ENCODE results near the gene PSORS1C1.
"Not testable (repeated sequence)": the region's sequence is repeated elsewhere in the genome, so short reads cannot be mapped to it uniquely, and the experiment has no call there.

PSORS1C1 gene

GRCh38 chr6:31114541-31114878 is at the start of gene PSORS1C1:
TSS of gene PSORS1C1 (plus strand) at chr6:31114800. CDS start at chr6:31129633, 14,833 bp downstream.
- no peaks in the 10 kb centered on the region for H4K20me1 ChIP-seq (ENCODE audit: control insufficient read depth, insufficient read depth, low read depth, low read length)
- no peaks in the 10 kb centered on the region for H3K9me3 ChIP-seq (ENCODE audit: control insufficient read depth, insufficient read depth, low read length)
- H3K27ac ChIP-seq (ENCODE audit: low read depth, low read length), result no peak within 1 kb of the TSS
- no peaks in the 10 kb centered on the region for H3K36me3 ChIP-seq (ENCODE audit: control insufficient read depth, low read length)
- H3K27me3 ChIP-seq (ENCODE audit: control insufficient read depth, low read length), result peaks cover 11% of the 10 kb centered on the region; the same call in 1 of the 2 replicates
- TF ChIP-seq CTCF (IDR thresholded peaks at IDR 0.05; ENCODE audit: low read depth, low read length, poor library complexity, severe bottlenecking) (no peak), EZH2phosphoT487 (IDR thresholded peaks at IDR 0.05; ENCODE audit: borderline replicate concordance, low read length) (no peak)
- no peaks in the 10 kb centered on the region for H3F3A ChIP-seq (ENCODE audit: control insufficient read depth, insufficient read depth)
- no peaks in the 10 kb centered on the region for H3K4me1 ChIP-seq (ENCODE audit: control insufficient read depth, low read length)
- H3K4me2 ChIP-seq (ENCODE audit: low read length), result no peak within 1 kb of the TSS
- no peak within 1 kb of the TSS for H3K4me3 ChIP-seq (ENCODE audit: low read length)
- H3K9me2 ChIP-seq (replicated peaks; ENCODE audit: control insufficient read depth, low read length), result no peaks in the 10 kb centered on the region
- no peaks in the 10 kb centered on the region for H3K79me2 ChIP-seq (ENCODE audit: control insufficient read depth, low read length)

- Histone ChIP-seq H3F3A (ENCODE audit: control insufficient read depth, insufficient read depth) (no peaks in the 10 kb centered on the region), H3K27ac (ENCODE audit: low read depth, low read length) (no peak overlapping the region), H3K4me2 (ENCODE audit: low read length) (no peak overlapping the region), H3K27me3 (ENCODE audit: control insufficient read depth, low read length) (peaks cover 10% of the 10 kb centered on the region), H3K9me2 (replicated peaks; ENCODE audit: control insufficient read depth, low read length) (no peaks in the 10 kb centered on the region), H3K4me1 (ENCODE audit: control insufficient read depth, low read length) (no peaks in the 10 kb centered on the region), H4K20me1 (ENCODE audit: control insufficient read depth, insufficient read depth, low read depth, low read length) (no peaks in the 10 kb centered on the region), H3K4me3 (ENCODE audit: low read length) (no peak overlapping the region), H3K36me3 (ENCODE audit: control insufficient read depth, low read length) (no peaks in the 10 kb centered on the region), H3K9me3 (ENCODE audit: control insufficient read depth, insufficient read depth, low read length) (no peaks in the 10 kb centered on the region), H3K79me2 (ENCODE audit: control insufficient read depth, low read length) (no peaks in the 10 kb centered on the region)
- TF ChIP-seq EZH2phosphoT487 (IDR thresholded peaks at IDR 0.05; ENCODE audit: borderline replicate concordance, low read length) (no peak), CTCF (IDR thresholded peaks at IDR 0.05; ENCODE audit: low read depth, low read length, poor library complexity, severe bottlenecking) (no peak)
Measured at GRCh38 chr6:31065556-31065955, 49.0 kb upstream of the PSORS1C1 start.

GRCh38 chr6:31067028-31067427 is 47.6 kb upstream of the PSORS1C1 start:
- not testable (repeated sequence) for H3K79me2 ChIP-seq (ENCODE audit: control insufficient read depth, low read length); H3K27me3 ChIP-seq (ENCODE audit: control insufficient read depth, low read length); H4K20me1 ChIP-seq (ENCODE audit: control insufficient read depth, insufficient read depth, low read depth, low read length); H3K4me2 ChIP-seq (ENCODE audit: low read length); H3K4me3 ChIP-seq (ENCODE audit: low read length); H3K36me3 ChIP-seq (ENCODE audit: control insufficient read depth, low read length); H3K9me3 ChIP-seq (ENCODE audit: control insufficient read depth, insufficient read depth, low read length); H3K4me1 ChIP-seq (ENCODE audit: control insufficient read depth, low read length); H3K9me2 ChIP-seq (replicated peaks; ENCODE audit: control insufficient read depth, low read length); H3K27ac ChIP-seq (ENCODE audit: low read depth, low read length); H3F3A ChIP-seq (ENCODE audit: control insufficient read depth, insufficient read depth)

- not testable (repeated sequence) for H4K20me1 ChIP-seq (ENCODE audit: control insufficient read depth, insufficient read depth, low read depth, low read length); H3K27ac ChIP-seq (ENCODE audit: low read depth, low read length); H3K27me3 ChIP-seq (ENCODE audit: control insufficient read depth, low read length); H3K4me1 ChIP-seq (ENCODE audit: control insufficient read depth, low read length); H3K4me2 ChIP-seq (ENCODE audit: low read length); H3K9me2 ChIP-seq (replicated peaks; ENCODE audit: control insufficient read depth, low read length); H3K4me3 ChIP-seq (ENCODE audit: low read length); H3K79me2 ChIP-seq (ENCODE audit: control insufficient read depth, low read length); H3K9me3 ChIP-seq (ENCODE audit: control insufficient read depth, insufficient read depth, low read length); H3F3A ChIP-seq (ENCODE audit: control insufficient read depth, insufficient read depth); H3K36me3 ChIP-seq (ENCODE audit: control insufficient read depth, low read length)
Measured at GRCh38 chr6:31067891-31068668, 46.5 kb upstream of the PSORS1C1 start.
